Tibial artery (tissue), 4 donors: ENCODE data around the gene EFEMP2.

ENCODE experiments used
- DNase-seq, 2 donors: peaks; one replicate each; pipeline ENCODE4 v3.0.0-alpha.2; 2019
- H3K27ac ChIP-seq, 2 donors: fragments of 200-600 bp; sonication (generic) in 1 of 2; 1 replicate in 1 of 2; 2 replicates in 1 of 2; pipeline ENCODE4 v1.5.1; 2018 to 2019; ENCODE audit warnings: mild to moderate bottlenecking in 1 of 2
- H3K27me3 ChIP-seq, 2 donors: fragments of 200-600 bp; sonication (generic) in 1 of 2; one replicate each; pipeline versions ENCODE4 v1.5.1 to v1.6.0; 2016 to 2019
- H3K36me3 ChIP-seq, 3 donors: fragments of 200-600 bp; sonication (generic) in 2 of 3; one replicate each; pipeline ENCODE4 v1.5.1; 2016 to 2019; ENCODE audit warnings: mild to moderate bottlenecking in 2 of 3
- H3K4me1 ChIP-seq, 4 donors: fragments of 200-600 bp; sonication (generic) in 2 of 4; 1 replicate in 3 of 4; 2 replicates in 1 of 4; pipeline ENCODE4 v1.5.1; 2016 to 2019
- H3K4me3 ChIP-seq, 2 donors: fragments of 200-600 bp; sonication (generic) in 1 of 2; 1 replicate in 1 of 2; 2 replicates in 1 of 2; pipeline ENCODE4 v1.5.1; 2018 to 2019; ENCODE audit warnings: mild to moderate bottlenecking in 2 of 2
- H3K9me3 ChIP-seq, 3 donors: fragments of 200-600 bp; sonication (generic) in 1 of 3; one replicate each; pipeline ENCODE4 v1.5.1; 2016 to 2019
- CTCF ChIP-seq, 2 experiments: fragments of 200-600 bp in 1 of 2; fragments of 450-650 bp in 1 of 2; IDR thresholded peaks; one replicate each; pipeline ENCODE4 v1.5.1; 2017 to 2019; ENCODE audit warnings: antibody characterized with exemption in 2 of 2, mild to moderate bottlenecking in 1 of 2, moderate library complexity in 1 of 2
- intact Hi-C: fragments of 100-400 bp; cut with DNase I; formaldehyde crosslinking; loops from one replicate; pipeline ENCODE4 v1.15.0; 2023; ENCODE audit warnings: low total_unique reads

Gene EFEMP2

DNA sequence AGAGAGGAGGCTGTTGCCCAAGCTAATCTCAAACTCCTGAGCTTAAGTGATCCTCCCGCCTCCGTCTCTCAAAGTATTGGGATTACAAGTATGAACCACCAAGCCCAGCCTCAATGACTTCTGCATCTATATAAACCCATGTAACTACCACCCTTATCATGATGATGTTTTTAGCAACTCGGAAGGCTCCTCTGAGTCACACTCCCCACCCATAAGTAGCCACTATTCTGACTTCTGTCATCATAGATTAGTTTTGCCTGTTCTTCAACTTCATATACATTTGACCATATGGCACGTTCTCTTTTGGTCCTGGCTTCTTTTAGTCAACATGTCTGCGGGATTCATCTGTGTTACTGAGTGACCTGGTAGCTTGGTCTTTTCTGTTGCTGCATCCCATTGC lies 34.0 kb upstream of the EFEMP2 start:
- Histone ChIP-seq H3K4me1 (peaks cover 0 to 7% (median 4%) of the 10 kb centered on the region in 4 donors), H3K27ac (no peak overlapping the region), H3K9me3 (no peaks in the 10 kb centered on the region), H3K27me3 (no peaks in the 10 kb centered on the region), H3K4me3 (no peak overlapping the region), H3K36me3 (no peaks in the 10 kb centered on the region)
- intact Hi-C loops = no loop called here
- no peak for DNase-seq
- no peak for TF ChIP-seq CTCF (IDR thresholded peaks at IDR 0.05)

GRCh38 chr11:65903715-65904114 lies 31.1 kb upstream of the EFEMP2 start:
- no peak overlapping the region for H3K27ac ChIP-seq
- TF ChIP-seq CTCF (IDR thresholded peaks at IDR 0.05) = no peak
- no peak overlapping the region for H3K4me3 ChIP-seq
- H3K27me3 ChIP-seq = no peaks in the 10 kb centered on the region
- intact Hi-C loops = no loop called here
- no peaks in the 10 kb centered on the region for H3K36me3 ChIP-seq
- H3K4me1 ChIP-seq = peaks cover 0 to 19% (median 15%) of the 10 kb centered on the region in 4 donors
- DNase-seq = no peak
- H3K9me3 ChIP-seq = no peaks in the 10 kb centered on the region

DNA sequence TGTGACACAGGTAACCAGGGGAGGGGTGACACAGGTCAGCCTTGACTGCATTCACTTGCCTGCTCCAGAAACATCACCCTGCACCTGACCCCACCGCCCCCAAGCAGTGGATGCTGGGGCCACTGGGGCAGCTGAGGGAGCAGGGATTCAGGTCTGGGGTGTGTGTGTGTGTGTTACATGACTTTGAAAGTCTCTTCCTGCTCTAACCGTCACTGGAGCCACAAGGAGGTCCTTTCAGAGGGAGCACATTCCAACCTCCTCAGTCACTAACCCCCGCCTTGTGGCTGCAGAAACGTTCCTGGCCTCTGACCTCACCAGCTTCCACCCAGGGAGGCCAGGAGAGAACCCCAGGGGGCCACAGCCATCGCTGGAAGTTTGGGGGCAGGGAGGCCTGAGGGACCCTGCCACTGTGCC lies 30.5 kb upstream of the EFEMP2 start:
- intact Hi-C loops = no loop called here
- no peak overlapping the region for H3K27ac ChIP-seq
- DNase-seq = no peak
- H3K9me3 ChIP-seq = no peaks in the 10 kb centered on the region
- peaks cover 0 to 19% (median 15%) of the 10 kb centered on the region in 4 donors for H3K4me1 ChIP-seq
- no peaks in the 10 kb centered on the region for H3K36me3 ChIP-seq
- H3K27me3 ChIP-seq = no peaks in the 10 kb centered on the region
- TF ChIP-seq CTCF (IDR thresholded peaks at IDR 0.05) = no peak
- no peak overlapping the region for H3K4me3 ChIP-seq

DNA sequence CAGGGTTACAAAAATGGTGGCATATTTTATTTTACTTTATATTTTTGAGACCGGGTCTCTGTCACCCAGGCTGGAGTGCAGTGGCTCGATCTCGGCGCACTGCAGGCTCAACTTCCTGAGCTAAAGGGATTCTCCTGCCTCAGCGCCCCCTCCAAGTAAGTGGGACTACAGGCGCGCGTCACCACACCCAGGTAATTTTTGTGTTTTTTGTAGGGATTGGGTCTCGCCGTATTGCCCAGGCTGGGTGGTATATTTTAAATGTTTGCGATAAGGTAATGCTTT lies 28.2 kb upstream of the EFEMP2 start:
- Histone ChIP-seq H3K36me3 (no peaks in the 10 kb centered on the region), H3K4me1 (peaks cover 0 to 19% (median 15%) of the 10 kb centered on the region in 4 donors), H3K9me3 (no peaks in the 10 kb centered on the region), H3K27ac (peak overlapping the region; percentile 63 to 76), H3K27me3 (no peaks in the 10 kb centered on the region), H3K4me3 (peak overlapping the region; percentile 63)
- intact Hi-C loops = no loop called here
- DNase-seq = no peak
- TF ChIP-seq CTCF (IDR thresholded peaks at IDR 0.05) = no peak

GRCh38 chr11:65900125-65900898 lies 27.7 kb upstream of the EFEMP2 start, which contains the start of gene FOSL1:
Gene FOSL1 (minus strand): TSS chr11:65900388. CDS start chr11:65900339, 49 bp downstream.
- H3K4me3 ChIP-seq = peak within 1 kb of the TSS; percentile 63
- H3K4me1 ChIP-seq = peaks cover 0 to 19% (median 15%) of the 10 kb centered on the region in 4 donors
- no peak for TF ChIP-seq CTCF (IDR thresholded peaks at IDR 0.05)
- intact Hi-C loops = no loop called here
- H3K9me3 ChIP-seq = no peaks in the 10 kb centered on the region
- H3K27ac ChIP-seq = peak within 1 kb of the TSS; percentile 63 to 76
- peak; percentile 84 to 95 for DNase-seq
- H3K36me3 ChIP-seq = no peaks in the 10 kb centered on the region
- no peaks in the 10 kb centered on the region for H3K27me3 ChIP-seq
